Stimulated activated CD8-positive, alpha-beta memory T cell treated with anti-CD3 and anti-CD28 coated beads, Interleukin-4, amount 100 ng/mL, for 4 hours (primary cell): ENCODE results near the gene C12orf57.
A peak's percentile ranks its signal among the peaks of the same experiment; 100 is the strongest.

Experiments
- DNase-seq, 2 donors: peaks; one replicate each; pipeline ENCODE4 v3.0.0-alpha.2; 2020; ENCODE audit warnings: low read depth in 2 of 2, low spot score in 1 of 2

Gene C12orf57

GRCh38 chr12:6936636-6937480 is 7.0 kb upstream of the C12orf57 start:
- DNase-seq, result peak in 1 of 2 donors; percentile 56

DNA sequence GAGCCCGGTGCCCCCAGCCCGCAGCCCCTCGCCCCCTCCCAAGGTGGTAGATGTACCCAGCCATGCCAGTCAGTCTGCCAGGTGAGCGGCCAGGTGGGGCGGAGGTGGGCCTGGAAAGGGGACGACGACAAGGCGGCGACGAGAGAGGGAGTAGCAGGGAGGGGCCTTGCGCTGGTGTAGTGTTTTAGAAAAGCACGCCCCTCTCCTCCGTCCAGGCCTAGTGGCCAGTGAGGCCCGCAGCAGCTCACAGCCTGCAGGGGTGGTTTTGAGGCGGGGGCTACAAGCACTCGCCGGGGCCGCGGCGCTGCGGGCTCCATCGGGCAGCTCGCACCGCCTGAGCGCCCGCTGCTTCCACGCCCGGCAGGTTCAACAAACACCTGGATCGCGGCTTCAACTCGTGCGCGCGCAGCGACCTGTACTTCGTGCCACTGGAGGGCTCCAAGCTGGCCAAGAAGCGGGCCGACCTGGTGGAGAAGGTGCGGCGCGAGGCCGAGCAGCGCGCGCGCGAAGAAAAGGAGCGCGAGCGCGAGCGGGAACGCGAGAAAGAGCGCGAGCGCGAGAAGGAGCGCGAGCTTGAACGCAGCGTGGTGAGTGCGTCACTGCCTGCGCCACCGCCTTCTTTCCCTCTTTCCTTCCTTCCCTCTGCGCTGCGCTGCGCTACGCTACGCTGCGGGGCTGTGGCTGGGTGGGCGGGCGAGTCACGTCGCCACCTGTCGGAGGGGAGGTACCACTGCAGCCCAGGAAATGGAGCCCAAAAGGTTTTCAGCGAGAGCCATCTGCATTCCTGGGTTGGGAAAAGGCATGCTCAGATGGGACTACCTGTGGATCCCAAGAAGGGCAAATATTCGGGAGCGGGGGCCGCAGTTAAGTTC is 6.1 kb upstream of the C12orf57 start:
- DNase-seq, result peak; percentile 85

- DNase-seq, result no peak
These were observed 5.2 kb upstream of the C12orf57 start for GRCh38 chr12:6938353-6939190.

DNA sequence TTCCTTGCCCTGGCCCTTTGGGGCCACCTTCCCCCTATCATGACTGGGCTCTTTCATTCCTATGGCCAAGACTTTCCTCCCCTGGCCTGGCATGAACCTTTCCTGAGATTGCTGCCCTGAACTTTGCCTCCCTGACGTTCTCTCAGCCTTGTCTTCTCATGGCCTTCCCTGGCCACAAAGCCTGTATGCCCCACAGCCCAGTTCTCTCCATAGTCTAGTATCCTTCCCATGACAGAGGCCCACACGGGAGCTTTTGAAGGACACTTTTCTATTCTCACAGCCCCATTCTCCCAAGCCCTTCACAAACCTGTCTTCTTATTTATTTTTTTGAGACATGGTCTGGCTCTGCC is 4.7 kb upstream of the C12orf57 start:
- no peak for DNase-seq

DNA sequence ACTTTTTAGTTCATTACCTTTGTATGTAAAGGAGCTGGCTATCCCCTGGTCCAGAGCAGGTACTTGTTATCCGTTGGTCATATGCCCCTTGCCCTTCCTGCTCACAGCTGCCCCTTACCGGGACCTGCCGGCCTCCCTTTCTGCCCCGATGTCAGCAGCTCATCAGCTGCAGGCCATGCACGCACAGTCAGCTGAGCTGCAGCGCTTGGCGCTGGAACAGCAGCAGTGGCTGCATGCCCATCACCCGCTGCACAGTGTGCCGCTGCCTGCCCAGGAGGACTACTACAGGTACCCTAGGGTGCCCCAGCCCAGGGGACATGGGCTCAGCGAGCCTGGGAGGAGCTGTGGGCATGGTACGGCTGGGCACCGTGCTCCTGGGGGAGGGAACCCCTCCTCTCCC is 2.6 kb upstream of the C12orf57 start:
- DNase-seq, result no peak

DNA sequence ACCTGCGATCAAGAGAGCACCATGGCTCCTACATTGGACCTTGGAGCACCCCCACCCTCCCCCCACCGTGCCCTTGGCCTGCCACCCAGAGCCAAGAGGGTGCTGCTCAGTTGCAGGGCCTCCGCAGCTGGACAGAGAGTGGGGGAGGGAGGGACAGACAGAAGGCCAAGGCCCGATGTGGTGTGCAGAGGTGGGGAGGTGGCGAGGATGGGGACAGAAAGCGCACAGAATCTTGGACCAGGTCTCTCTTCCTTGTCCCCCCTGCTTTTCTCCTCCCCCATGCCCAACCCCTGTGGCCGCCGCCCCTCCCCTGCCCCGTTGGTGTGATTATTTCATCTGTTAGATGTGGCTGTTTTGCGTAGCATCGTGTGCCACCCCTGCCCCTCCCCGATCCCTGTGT is 2.0 kb upstream of the C12orf57 start:
- no peak for DNase-seq

GRCh38 chr12:6942331-6942665 is 1.5 kb upstream of the C12orf57 start:
- DNase-seq, result no peak

- DNase-seq, result no peak
These were observed 467 bp upstream of the C12orf57 start for GRCh38 chr12:6943389-6943721.

- peak; percentile 66 to 74 for DNase-seq
These were observed 762 bp downstream of the C12orf57 start for GRCh38 chr12:6944381-6945186.

GRCh38 chr12:6945613-6946012 is 1.8 kb downstream of the C12orf57 start:
- DNase-seq, result no peak

GRCh38 chr12:6946033-6946919 is 2.5 kb downstream of the C12orf57 start:
- no peak for DNase-seq

- DNase-seq, result no peak
These were observed 3.1 kb downstream of the C12orf57 start for GRCh38 chr12:6946920-6947374.

GRCh38 chr12:6947615-6948014 is 3.8 kb downstream of the C12orf57 start:
- DNase-seq, result no peak

- DNase-seq, result no peak
These were observed 5.2 kb downstream of the C12orf57 start for GRCh38 chr12:6948873-6949594.

- DNase-seq, result no peak
These were observed 6.6 kb downstream of the C12orf57 start for GRCh38 chr12:6950401-6950801.

- peak in 1 of 2 donors; percentile 67 for DNase-seq
These were observed 7.2 kb downstream of the C12orf57 start, which contains the start of gene PTPN6 for GRCh38 chr12:6950811-6951540. Gene PTPN6 (plus strand): TSS chr12:6951356. CDS start chr12:6951513, 157 bp downstream.

GRCh38 chr12:6951551-6952120 is 7.8 kb downstream of the C12orf57 start:
- no peak for DNase-seq
